ENCODE results near the gene DOCK10. TPM values are rescaled to one million over a fixed set of nuclear protein-coding genes. Genes with fewer than 3 reads are reported as not detected.

The DOCK10 gene
- total and polyA plus RNA-seq, 2 donors: 3.8 to 41.2 TPM

- Histone ChIP-seq H3K27ac (ENCODE audit: low read depth) (no peak overlapping the region), H3K4me3 (ENCODE audit: low read depth, low read length) (no peak overlapping the region), H3K4me1 (ENCODE audit: insufficient read depth) (no peaks in the 10 kb centered on the region), H3K36me3 (ENCODE audit: insufficient read depth) (no peaks in the 10 kb centered on the region)
- DNase-seq (ENCODE audit: extremely low spot score): no peak
- WGBS: 74% methylated on average over 2 of the region's 2 CpGs
Measured at GRCh38 chr2:224716921-224717320, 325.3 kb downstream of the DOCK10 start.

- Histone ChIP-seq H3K4me3 (ENCODE audit: low read depth, low read length) (no peak within 1 kb of the TSS), H3K27ac (ENCODE audit: low read depth) (no peak within 1 kb of the TSS), H3K36me3 (ENCODE audit: insufficient read depth) (no peaks in the 10 kb centered on the region), H3K4me1 (ENCODE audit: insufficient read depth) (no peaks in the 10 kb centered on the region)
- 85% methylated on average over 5 of the region's 5 CpGs for WGBS
- DNase-seq (ENCODE audit: extremely low spot score): no peak
Measured at GRCh38 chr2:224716201-224716600, 326.1 kb downstream of the DOCK10 start, which contains the start of gene CCDC195. Gene CCDC195 (minus strand): TSS chr2:224716365. CDS start chr2:224716365, 0 bp downstream.

Small RNA genes lying within 50 kb of the gene (small RNA-seq; reads per million reads assigned to genes)
- gene MIR4439: not detected
